A549 (cell line): ENCODE results near the gene CFAP68.

Source experiments
- CHD4 ChIP-seq: fragments of 200-600 bp; sonication (generic); IDR thresholded peaks from 2 replicates; pipeline ENCODE4 v1.6.1; 2016; ENCODE audit warnings: antibody characterized with exemption, mild to moderate bottlenecking, borderline replicate concordance
- CTCF ChIP-seq: fragments of >200 bp; sonication (Bioruptor Twin); formaldehyde crosslinking; IDR thresholded peaks from 3 replicates; pipeline ENCODE4 v1.5.1; 2016
- HOXA7 ChIP-seq: fragments of 250-450 bp; sonication (Bioruptor Pico); IDR thresholded peaks from 2 replicates; pipeline ENCODE4 v1.5.0; 2020; ENCODE audit warnings: mild to moderate bottlenecking, moderate library complexity
- MAX ChIP-seq: IDR thresholded peaks from 2 replicates; pipeline ENCODE4 v1.6.1; 2012
- MAZ ChIP-seq: fragments of 150-350 bp; IDR thresholded peaks from 2 replicates; pipeline ENCODE4 v1.6.1; 2014; ENCODE audit warnings: antibody characterized with exemption, low read depth, low read length, borderline replicate concordance
- MYC ChIP-seq: IDR thresholded peaks from 2 replicates; pipeline ENCODE4 v1.6.1; 2012; ENCODE audit warnings: mild to moderate bottlenecking, inconsistent platforms, low read length, improper control_type of control experiment, borderline replicate concordance
- NR3C1 ChIP-seq: fragments of >200 bp; sonication (Bioruptor Twin); formaldehyde crosslinking; IDR thresholded peaks from 3 replicates; pipeline ENCODE4 v1.6.1; 2017
- POLR2A ChIP-seq: IDR thresholded peaks from 2 replicates; pipeline ENCODE4 v1.6.1; 2012; ENCODE audit warnings: mild to moderate bottlenecking, low read length
- RAD21 ChIP-seq, 2 experiments: fragments of >200 bp in 1 of 2; sonication (Bioruptor Twin) in 1 of 2; formaldehyde crosslinking in 1 of 2; IDR thresholded peaks in 1 of 2; conservative IDR thresholded peaks in 1 of 2; 2 replicates in 1 of 2; 3 replicates in 1 of 2; pipeline ENCODE4 v1.6.1; 2012 to 2018; ENCODE audit warnings: inconsistent platforms in 1 of 2
- RCOR1 ChIP-seq: fragments of 150-350 bp; IDR thresholded peaks from 2 replicates; pipeline ENCODE4 v1.6.1; 2014; ENCODE audit warnings: antibody characterized with exemption, low read length, low read depth
- SMC3 ChIP-seq: fragments of >200 bp; sonication (Bioruptor Twin); formaldehyde crosslinking; IDR thresholded peaks from 3 replicates; pipeline ENCODE4 v1.6.1; 2018; ENCODE audit warnings: inconsistent platforms
- TF ChIP-seq, protein P1 (sequence below): fragments of 250-450 bp; sonication (Bioruptor Pico); IDR thresholded peaks from 2 replicates; pipeline ENCODE4 v1.5.0; 2020; ENCODE audit warnings: low read depth, mild to moderate bottlenecking, moderate library complexity

DNA sequence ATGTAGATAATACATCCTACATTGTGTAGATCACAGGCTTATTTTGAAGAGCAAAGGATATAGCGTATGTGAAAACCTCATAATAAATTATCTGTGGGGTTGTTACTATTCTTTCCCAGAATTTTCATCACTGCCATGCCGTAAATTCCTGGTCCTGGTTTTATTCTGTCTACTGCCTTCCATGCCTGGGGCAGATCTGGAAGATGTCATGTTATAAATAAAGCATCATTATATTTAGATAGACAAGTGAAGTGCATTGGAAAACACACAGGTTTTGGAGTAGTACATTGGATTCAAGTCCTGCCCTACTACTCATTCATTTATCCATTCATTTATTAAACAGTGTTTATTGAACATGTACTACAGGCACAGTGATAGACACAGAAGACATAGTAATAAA lies 41.6 kb downstream of the CFAP68 start:
- TF ChIP-seq CTCF (no peak), MAZ (no peak), HOXA7 (no peak), SMC3 (no peak), RCOR1 (no peak), RAD21 (conservative IDR thresholded peaks at IDR 0.05 in 1 of 2, IDR thresholded peaks at IDR 0.05 in 1 of 2) (no peak), MYC (no peak), POLR2A (no peak), NR3C1 (no peak), MAX (no peak), CHD4 (no peak)
- TF ChIP-seq, protein P1, sequence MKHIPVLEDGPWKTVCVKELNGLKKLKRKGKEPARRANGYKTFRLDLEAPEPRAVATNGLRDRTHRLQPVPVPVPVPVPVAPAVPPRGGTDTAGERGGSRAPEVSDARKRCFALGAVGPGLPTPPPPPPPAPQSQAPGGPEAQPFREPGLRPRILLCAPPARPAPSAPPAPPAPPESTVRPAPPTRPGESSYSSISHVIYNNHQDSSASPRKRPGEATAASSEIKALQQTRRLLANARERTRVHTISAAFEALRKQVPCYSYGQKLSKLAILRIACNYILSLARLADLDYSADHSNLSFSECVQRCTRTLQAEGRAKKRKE (CRISPR knock-in tag) = no peak
